ENCODE data around the gene TBC1D22A. TPM values are rescaled to one million over a fixed set of nuclear protein-coding genes. Genes with fewer than 3 reads are reported as not detected.

The TBC1D22A gene
- polyA plus RNA-seq, 1 donor from 2014 or later = 9.3 TPM

DNA sequence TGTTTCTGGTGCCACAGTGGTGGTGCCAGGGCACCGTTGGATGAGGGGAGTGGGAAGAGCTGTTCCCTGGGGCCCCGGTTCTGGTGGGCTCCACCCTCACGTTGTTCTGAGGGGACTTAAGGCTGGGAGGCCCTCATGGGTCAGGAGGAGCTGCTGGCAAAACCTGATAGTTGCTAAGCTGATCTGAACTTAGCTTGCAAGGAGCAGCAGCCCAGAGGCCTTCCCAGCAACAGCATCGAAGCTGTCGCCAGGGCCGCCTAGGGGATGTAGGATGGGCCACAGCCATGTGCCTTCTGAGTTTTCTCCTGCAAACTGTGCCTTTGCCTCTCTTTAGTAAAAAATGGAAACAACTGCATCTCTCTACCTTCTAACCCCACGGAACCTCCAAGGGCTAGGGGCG, 240.2 kb downstream of the TBC1D22A start:
- no peaks in the 10 kb centered on the region for H3K9me2 ChIP-seq (ENCODE audit: insufficient read depth, low read length)
- H3K9me3 ChIP-seq (ENCODE audit: low read length) = no peaks in the 10 kb centered on the region
- no peak for TF ChIP-seq RAD21 (conservative IDR thresholded peaks at IDR 0.05)
- no peak for TF ChIP-seq CTCF (IDR thresholded peaks at IDR 0.05; ENCODE audit: poor library complexity, severe bottlenecking)
- no peak for TF ChIP-seq REST (IDR thresholded peaks at IDR 0.05; ENCODE audit: borderline replicate concordance)
- no peak for TF ChIP-seq MXI1 (conservative IDR thresholded peaks at IDR 0.05; ENCODE audit: poor library complexity, severe bottlenecking)
- TF ChIP-seq SMC3 (conservative IDR thresholded peaks at IDR 0.05; ENCODE audit: poor library complexity) = no peak
- no peak for TF ChIP-seq EZH2 (IDR thresholded peaks at IDR 0.05; ENCODE audit: borderline replicate concordance, insufficient read depth, low read length, poor library complexity, severe bottlenecking)
- TF ChIP-seq EP300 (conservative IDR thresholded peaks at IDR 0.05; ENCODE audit: poor library complexity, severe bottlenecking) = no peak
- TF ChIP-seq TAF1 (IDR thresholded peaks at IDR 0.05; ENCODE audit: low read depth) = no peak
- TF ChIP-seq POLR2AphosphoS5 (IDR thresholded peaks at IDR 0.05) = no peak
- H3K79me2 ChIP-seq (replicated peaks; ENCODE audit: insufficient read depth, low read length) = no peaks in the 10 kb centered on the region
- no peak overlapping the region for H3K9ac ChIP-seq (ENCODE audit: low read length)
- no peaks in the 10 kb centered on the region for H3K36me3 ChIP-seq (ENCODE audit: insufficient read depth, low read length)
- no peak overlapping the region for H3K27ac ChIP-seq (ENCODE audit: low read length)
- no peak overlapping the region for H3K4me3 ChIP-seq (ENCODE audit: low read length)
- no peaks in the 10 kb centered on the region for H3K27me3 ChIP-seq (ENCODE audit: insufficient read depth, low read depth, low read length)
- no peak overlapping the region for H3K4me2 ChIP-seq (ENCODE audit: low read length)
- no peak overlapping the region for H2AFZ ChIP-seq (ENCODE audit: low read depth, low read length)
- H3F3A ChIP-seq (ENCODE audit: insufficient read depth, low read length, poor library complexity, severe bottlenecking) = no peaks in the 10 kb centered on the region
- H4K20me1 ChIP-seq (ENCODE audit: insufficient read depth) = no peaks in the 10 kb centered on the region

GRCh38 chr22:47005506-47006408, 243.3 kb downstream of the TBC1D22A start:
- no peaks in the 10 kb centered on the region for H3K9me2 ChIP-seq (ENCODE audit: insufficient read depth, low read length)
- no peak overlapping the region for H3K4me2 ChIP-seq (ENCODE audit: low read length)
- H3K36me3 ChIP-seq (ENCODE audit: insufficient read depth, low read length) = no peaks in the 10 kb centered on the region
- H3K27me3 ChIP-seq (ENCODE audit: insufficient read depth, low read depth, low read length) = no peaks in the 10 kb centered on the region
- H3F3A ChIP-seq (ENCODE audit: insufficient read depth, low read length, poor library complexity, severe bottlenecking) = no peaks in the 10 kb centered on the region
- H3K79me2 ChIP-seq (replicated peaks; ENCODE audit: insufficient read depth, low read length) = no peaks in the 10 kb centered on the region
- no peak overlapping the region for H3K27ac ChIP-seq (ENCODE audit: low read length)
- no peak overlapping the region for H3K4me3 ChIP-seq (ENCODE audit: low read length)
- H4K20me1 ChIP-seq (ENCODE audit: insufficient read depth) = no peaks in the 10 kb centered on the region
- TF ChIP-seq SMC3 (conservative IDR thresholded peaks at IDR 0.05; ENCODE audit: poor library complexity) = no peak
- TF ChIP-seq TAF1 (IDR thresholded peaks at IDR 0.05; ENCODE audit: low read depth) = no peak
- TF ChIP-seq EP300 (conservative IDR thresholded peaks at IDR 0.05; ENCODE audit: poor library complexity, severe bottlenecking) = no peak
- TF ChIP-seq EZH2 (IDR thresholded peaks at IDR 0.05; ENCODE audit: borderline replicate concordance, insufficient read depth, low read length, poor library complexity, severe bottlenecking) = no peak
- TF ChIP-seq CTCF (IDR thresholded peaks at IDR 0.05; ENCODE audit: poor library complexity, severe bottlenecking) = no peak
- no peak for TF ChIP-seq MXI1 (conservative IDR thresholded peaks at IDR 0.05; ENCODE audit: poor library complexity, severe bottlenecking)
- TF ChIP-seq POLR2AphosphoS5 (IDR thresholded peaks at IDR 0.05) = no peak
- no peak for TF ChIP-seq RAD21 (conservative IDR thresholded peaks at IDR 0.05)
- TF ChIP-seq REST (IDR thresholded peaks at IDR 0.05; ENCODE audit: borderline replicate concordance) = no peak
- H3K9ac ChIP-seq (ENCODE audit: low read length) = no peak overlapping the region
- H2AFZ ChIP-seq (ENCODE audit: low read depth, low read length) = no peak overlapping the region
- no peaks in the 10 kb centered on the region for H3K9me3 ChIP-seq (ENCODE audit: low read length)
